B cell (primary cell): ENCODE measurements around the gene ZNF660.

Source experiments
- EZH2 ChIP-seq: IDR thresholded peaks from 2 replicates; pipeline ENCODE4 v1.6.1; 2012; ENCODE audit warnings: borderline replicate concordance, low read depth, mild to moderate bottlenecking, moderate library complexity, low read length; ENCODE audit not compliant: insufficient read depth, poor library complexity, severe bottlenecking
- TF ChIP-seq, protein P1 (sequence below): fragments of 200-600 bp; IDR thresholded peaks from one replicate; pipeline ENCODE4 v1.8.0; 2022; ENCODE audit warnings: antibody characterized with exemption, mild to moderate bottlenecking

DNA sequence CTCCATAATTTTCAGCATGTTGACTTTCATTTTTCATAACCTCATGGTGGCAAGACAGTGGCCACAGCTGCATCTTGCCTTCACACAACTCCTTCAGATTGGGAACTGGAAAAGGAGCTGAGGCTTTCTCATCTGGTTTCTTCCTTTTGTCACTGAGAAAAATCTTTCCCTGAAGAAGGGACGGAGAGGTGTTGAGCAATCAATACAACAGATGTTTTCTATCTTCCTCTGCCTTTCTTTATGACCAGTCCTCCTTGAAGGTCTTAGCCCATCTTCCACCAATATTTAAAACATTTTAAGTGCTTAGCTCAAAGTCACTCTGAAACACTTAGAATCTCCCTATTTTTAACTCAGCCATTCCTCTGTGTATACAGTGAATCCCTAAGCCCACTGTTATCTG, 11.9 kb downstream of the ZNF660 start:
- TF ChIP-seq, protein P1, sequence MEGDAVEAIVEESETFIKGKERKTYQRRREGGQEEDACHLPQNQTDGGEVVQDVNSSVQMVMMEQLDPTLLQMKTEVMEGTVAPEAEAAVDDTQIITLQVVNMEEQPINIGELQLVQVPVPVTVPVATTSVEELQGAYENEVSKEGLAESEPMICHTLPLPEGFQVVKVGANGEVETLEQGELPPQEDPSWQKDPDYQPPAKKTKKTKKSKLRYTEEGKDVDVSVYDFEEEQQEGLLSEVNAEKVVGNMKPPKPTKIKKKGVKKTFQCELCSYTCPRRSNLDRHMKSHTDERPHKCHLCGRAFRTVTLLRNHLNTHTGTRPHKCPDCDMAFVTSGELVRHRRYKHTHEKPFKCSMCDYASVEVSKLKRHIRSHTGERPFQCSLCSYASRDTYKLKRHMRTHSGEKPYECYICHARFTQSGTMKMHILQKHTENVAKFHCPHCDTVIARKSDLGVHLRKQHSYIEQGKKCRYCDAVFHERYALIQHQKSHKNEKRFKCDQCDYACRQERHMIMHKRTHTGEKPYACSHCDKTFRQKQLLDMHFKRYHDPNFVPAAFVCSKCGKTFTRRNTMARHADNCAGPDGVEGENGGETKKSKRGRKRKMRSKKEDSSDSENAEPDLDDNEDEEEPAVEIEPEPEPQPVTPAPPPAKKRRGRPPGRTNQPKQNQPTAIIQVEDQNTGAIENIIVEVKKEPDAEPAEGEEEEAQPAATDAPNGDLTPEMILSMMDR, result no peak
- TF ChIP-seq EZH2, result no peak
